GM21423 (cell line): ENCODE data around the gene SIAH1.
A peak's percentile ranks its signal among the peaks of the same experiment; 100 is the strongest.
"Not testable (repeated sequence)": the region's sequence is repeated elsewhere in the genome, so short reads cannot be mapped to it uniquely, and the experiment has no call there.

Source experiments
- ATAC-seq: cut with Tn5 transposase; IDR thresholded peaks from one replicate; pipeline ENCODE4 v1.9.1; 2021; ENCODE audit warnings: mild to moderate bottlenecking, moderate library complexity; ENCODE audit not compliant: unreplicated experiment

The SIAH1 gene

GRCh38 chr16:48393485-48394354, 8.5 kb upstream of the SIAH1 start:
- ATAC-seq: no peak

GRCh38 chr16:48392407-48392806, 7.2 kb upstream of the SIAH1 start:
- ATAC-seq: no peak

GRCh38 chr16:48386559-48387312, 1.5 kb upstream of the SIAH1 start:
- no peak for ATAC-seq

- ATAC-seq: peak; percentile 44
Measured at GRCh38 chr16:48384520-48385252, 527 bp downstream of the SIAH1 start.

GRCh38 chr16:48383877-48384519, 1.2 kb downstream of the SIAH1 start:
- ATAC-seq: no peak

GRCh38 chr16:48383009-48383876, 2.0 kb downstream of the SIAH1 start:
- ATAC-seq: no peak

GRCh38 chr16:48382131-48382530, 3.1 kb downstream of the SIAH1 start:
- no peak for ATAC-seq

- no peak for ATAC-seq
Measured at GRCh38 chr16:48381201-48381600, 4.0 kb downstream of the SIAH1 start.

- no peak for ATAC-seq
Measured at GRCh38 chr16:48378836-48379235, 6.4 kb downstream of the SIAH1 start.

- no peak for ATAC-seq
Measured at GRCh38 chr16:48378276-48378675, 6.9 kb downstream of the SIAH1 start.

- not testable (repeated sequence) for ATAC-seq
Measured at GRCh38 chr16:48377301-48377700, 7.9 kb downstream of the SIAH1 start.

- ATAC-seq: no peak
Measured at GRCh38 chr16:48374255-48374654, 11.0 kb downstream of the SIAH1 start.

GRCh38 chr16:48373258-48374029, 11.8 kb downstream of the SIAH1 start:
- ATAC-seq: no peak

- ATAC-seq: no peak
Measured at GRCh38 chr16:48372744-48373143, 12.5 kb downstream of the SIAH1 start.

- no peak for ATAC-seq
Measured at GRCh38 chr16:48371393-48371780, 13.8 kb downstream of the SIAH1 start.

- ATAC-seq: not testable (repeated sequence)
Measured at GRCh38 chr16:48370668-48371392, 14.4 kb downstream of the SIAH1 start.

GRCh38 chr16:48370229-48370628, 15.0 kb downstream of the SIAH1 start:
- no peak for ATAC-seq

GRCh38 chr16:48369765-48370164, 15.4 kb downstream of the SIAH1 start:
- ATAC-seq: no peak
